ENCODE measurements around the gene TMUB1.

DNA sequence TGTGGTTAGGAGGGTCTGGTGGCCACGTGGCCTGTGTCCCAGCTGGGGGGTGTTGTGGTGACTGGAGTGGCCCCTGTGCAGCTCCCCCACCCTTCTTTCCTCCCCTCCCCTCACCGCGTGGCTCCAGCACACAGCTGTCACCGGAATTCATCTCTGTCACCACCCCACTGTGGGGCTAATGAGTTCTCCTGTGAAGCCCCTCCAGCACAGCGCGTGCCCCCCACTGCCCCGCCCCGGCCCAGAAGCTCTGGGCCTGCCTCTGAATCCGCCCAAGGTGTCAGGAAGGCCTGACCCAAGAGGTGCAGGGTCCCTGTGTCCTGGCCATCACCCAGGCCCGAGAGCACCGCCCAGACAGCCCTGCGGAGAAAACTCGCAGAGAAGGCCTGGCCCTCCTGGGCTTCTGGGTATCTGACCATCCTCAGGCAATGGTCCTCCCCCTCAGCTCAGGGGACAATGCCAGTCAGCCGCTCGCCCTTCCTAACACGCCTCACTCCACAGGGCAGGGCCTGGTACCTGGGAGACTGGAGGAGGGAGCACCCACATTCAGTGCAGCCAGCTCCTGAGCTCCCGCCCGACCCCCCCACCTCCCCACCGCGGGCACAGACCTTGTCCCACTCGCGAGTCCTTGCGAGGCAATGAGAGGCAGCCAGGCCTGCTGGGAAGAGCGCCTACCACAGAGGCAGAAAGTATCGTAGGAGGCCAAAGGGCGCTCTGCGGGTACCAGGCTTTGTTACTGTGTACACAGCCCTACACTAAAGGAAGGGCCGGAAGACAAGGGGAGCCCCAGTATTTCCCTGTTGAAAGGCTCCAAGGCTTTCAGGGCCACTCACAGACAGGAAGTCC lies 46.0 kb upstream of the TMUB1 start:
- no peak for TF ChIP-seq CTCF (IDR thresholded peaks at IDR 0.05; ENCODE audit: low read depth, low read length, poor library complexity, severe bottlenecking)
- no peak for TF ChIP-seq EZH2phosphoT487 (IDR thresholded peaks at IDR 0.05; ENCODE audit: borderline replicate concordance, low read length)

All from DOHH2 (cell line).